ENCODE results near the gene R3HCC1L.

The R3HCC1L gene

DNA sequence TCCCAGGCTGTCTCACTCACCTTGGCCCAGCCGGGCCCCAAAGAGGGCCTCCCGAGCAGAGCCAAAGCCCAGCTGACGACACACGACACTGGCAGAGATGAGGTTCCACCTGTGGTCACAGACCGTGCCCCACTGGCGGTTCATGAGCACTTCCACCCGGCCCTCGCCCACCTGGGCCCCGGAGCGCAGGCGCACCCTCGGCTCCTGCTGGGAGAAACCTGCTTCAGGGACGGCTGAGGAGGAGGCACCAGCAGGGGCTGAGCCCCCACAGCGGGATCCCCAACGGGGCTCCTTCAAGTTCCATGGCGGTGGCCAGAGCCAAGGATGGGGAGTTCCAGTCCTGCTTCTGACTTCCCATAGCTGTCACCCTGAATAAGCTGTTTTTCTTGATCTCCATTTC lies 123.5 kb downstream of the R3HCC1L start:
- no peak for ATAC-seq

GRCh38 chr10:98258683-98259454 lies 124.4 kb downstream of the R3HCC1L start:
- TF ChIP-seq TCF4 (CRISPR knock-in tag; IDR thresholded peaks at IDR 0.05; ENCODE audit: borderline replicate concordance): no peak
- no peak for ATAC-seq

More for the DNA sequence above, 123.5 kb downstream of the R3HCC1L start:
- TF ChIP-seq ZFP30 (CRISPR knock-in tag; IDR thresholded peaks at IDR 0.05) (no peak), ZNF70 (CRISPR knock-in tag; IDR thresholded peaks at IDR 0.05) (no peak), PPARA (CRISPR knock-in tag; IDR thresholded peaks at IDR 0.05; ENCODE audit: borderline replicate concordance) (no peak), ZC3H10 (CRISPR knock-in tag; IDR thresholded peaks at IDR 0.05) (no peak), ESRRG (CRISPR knock-in tag; IDR thresholded peaks at IDR 0.05) (no peak), TOX (CRISPR knock-in tag; IDR thresholded peaks at IDR 0.05; ENCODE audit: borderline replicate concordance) (no peak), ISL1 (CRISPR knock-in tag; IDR thresholded peaks at IDR 0.05) (no peak), PATZ1 (CRISPR knock-in tag; IDR thresholded peaks at IDR 0.05; ENCODE audit: borderline replicate concordance) (no peak), POU6F1 (CRISPR knock-in tag; IDR thresholded peaks at IDR 0.05; ENCODE audit: borderline replicate concordance, low read depth) (no peak), CSDC2 (CRISPR knock-in tag; IDR thresholded peaks at IDR 0.05) (no peak)

DNA sequence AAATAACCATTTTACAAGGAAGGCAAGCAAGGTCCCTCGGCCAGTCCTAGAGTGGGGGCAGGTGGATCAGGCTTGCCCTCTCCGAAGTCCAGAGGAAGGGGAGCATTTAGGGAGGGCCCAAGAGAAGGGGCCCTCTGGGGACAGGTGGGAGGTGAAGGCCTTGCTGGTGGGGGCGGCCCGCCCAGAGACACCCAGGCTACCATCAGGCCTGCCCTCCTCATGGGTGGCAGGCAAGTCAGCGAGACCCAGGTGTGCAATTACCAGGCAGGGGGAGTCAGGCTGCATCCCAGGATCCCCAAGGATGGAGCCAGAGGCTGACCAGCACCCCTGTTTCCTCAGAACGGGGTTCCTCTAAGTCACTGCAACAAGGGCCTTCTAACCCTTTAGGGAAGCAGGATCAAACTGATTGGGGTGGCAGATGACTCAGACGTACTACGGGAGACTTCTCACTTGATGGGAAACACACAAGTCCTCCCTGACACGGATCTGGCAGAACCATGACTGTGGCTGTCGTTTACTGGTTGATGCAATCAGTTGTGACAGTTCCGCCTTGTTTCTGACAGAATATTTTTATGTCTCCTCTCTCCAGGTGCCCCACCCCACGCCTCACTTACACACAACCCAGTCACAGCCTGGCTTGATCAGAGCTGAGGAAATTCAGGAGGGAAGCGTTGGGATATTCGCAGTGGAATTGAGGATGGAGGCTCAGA lies 125.3 kb downstream of the R3HCC1L start:
- TF ChIP-seq PPARA (CRISPR knock-in tag; IDR thresholded peaks at IDR 0.05; ENCODE audit: borderline replicate concordance): no peak
- ATAC-seq: no peak; the same call in 2 of the 3 replicates

GRCh38 chr10:98260350-98260749 lies 125.9 kb downstream of the R3HCC1L start:
- no peak for TF ChIP-seq ZNF8 (CRISPR knock-in tag; IDR thresholded peaks at IDR 0.05)
- TF ChIP-seq GLIS3 (CRISPR knock-in tag; IDR thresholded peaks at IDR 0.05): no peak
- TF ChIP-seq ZNF70 (CRISPR knock-in tag; IDR thresholded peaks at IDR 0.05): no peak
- TF ChIP-seq TSHZ2 (CRISPR knock-in tag; IDR thresholded peaks at IDR 0.05): no peak
- TF ChIP-seq SNAI2 (CRISPR knock-in tag; IDR thresholded peaks at IDR 0.05): no peak
- TF ChIP-seq OSR1 (CRISPR knock-in tag; IDR thresholded peaks at IDR 0.05): no peak
- no peak for ATAC-seq

DNA sequence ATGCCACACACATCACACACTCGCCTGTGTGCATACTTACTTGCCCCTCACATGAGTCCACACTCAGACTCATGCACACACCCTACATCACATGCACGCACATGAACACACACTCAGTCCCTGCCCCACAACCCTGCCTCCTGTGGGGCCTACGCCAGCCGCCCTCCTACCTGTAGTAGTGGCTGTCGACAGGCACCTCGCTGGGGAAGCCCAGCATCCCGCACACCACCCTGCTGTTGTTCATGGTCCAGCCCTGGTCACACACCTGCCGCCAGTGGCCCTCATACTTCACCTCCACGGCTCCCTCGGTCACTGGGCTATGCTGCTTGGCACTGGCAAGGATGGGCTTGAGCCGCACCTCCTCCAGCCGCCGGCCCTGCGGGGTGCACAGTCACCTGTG lies 126.3 kb downstream of the R3HCC1L start:
- no peak for ATAC-seq
- TF ChIP-seq PATZ1 (CRISPR knock-in tag; IDR thresholded peaks at IDR 0.05; ENCODE audit: borderline replicate concordance): no peak
- no peak for TF ChIP-seq TOX (CRISPR knock-in tag; IDR thresholded peaks at IDR 0.05; ENCODE audit: borderline replicate concordance)
- TF ChIP-seq TCF4 (CRISPR knock-in tag; IDR thresholded peaks at IDR 0.05; ENCODE audit: borderline replicate concordance): no peak
- no peak for TF ChIP-seq PPARA (CRISPR knock-in tag; IDR thresholded peaks at IDR 0.05; ENCODE audit: borderline replicate concordance)
- no peak for TF ChIP-seq TSHZ2 (CRISPR knock-in tag; IDR thresholded peaks at IDR 0.05)
- TF ChIP-seq OSR1 (CRISPR knock-in tag; IDR thresholded peaks at IDR 0.05): no peak
- TF ChIP-seq GLIS3 (CRISPR knock-in tag; IDR thresholded peaks at IDR 0.05): no peak
- no peak for TF ChIP-seq ISL1 (CRISPR knock-in tag; IDR thresholded peaks at IDR 0.05)
- no peak for TF ChIP-seq POU6F1 (CRISPR knock-in tag; IDR thresholded peaks at IDR 0.05; ENCODE audit: borderline replicate concordance, low read depth)
- no peak for TF ChIP-seq SNAI2 (CRISPR knock-in tag; IDR thresholded peaks at IDR 0.05)
- no peak for TF ChIP-seq ZFP3 (CRISPR knock-in tag; IDR thresholded peaks at IDR 0.05)
- TF ChIP-seq BACH2 (CRISPR knock-in tag; IDR thresholded peaks at IDR 0.05; ENCODE audit: borderline replicate concordance): no peak
- no peak for TF ChIP-seq ZNF565 (CRISPR knock-in tag; conservative IDR thresholded peaks at IDR 0.05; ENCODE audit: low read depth)
